Neural cell (in vitro differentiated cells): ENCODE results near the gene FRA10AC1. TPM values are rescaled to one million over a fixed set of nuclear protein-coding genes. Genes with fewer than 3 reads are reported as not detected.

Experiments
- H2AFZ ChIP-seq: fragments of 200-600, 300-800 bp; sonication (generic), shearing (Covaris generic); 2 replicates; pipeline ENCODE4 v1.6.0; 2014; ENCODE audit warnings: low read depth, mild to moderate bottlenecking, antibody characterized with exemption, low read length, moderate library complexity
- H3F3A ChIP-seq: fragments of 200-600 bp; shearing (Covaris generic); 2 replicates; pipeline ENCODE4 v1.6.1; 2016; ENCODE audit warnings: mild to moderate bottlenecking, moderate library complexity, mixed read lengths, antibody characterized with exemption, low read length; ENCODE audit not compliant: insufficient read depth, poor library complexity, severe bottlenecking
- H3K27ac ChIP-seq: fragments of 200-600, 300-800 bp; sonication (generic), shearing (Covaris generic); 2 replicates; pipeline ENCODE4 v1.5.1; 2014; ENCODE audit warnings: mild to moderate bottlenecking, low read length, moderate library complexity
- H3K27me3 ChIP-seq: fragments of 300-800, 200-600 bp; sonication (generic), shearing (Covaris generic); 2 replicates; pipeline ENCODE4 v1.6.0; 2014; ENCODE audit warnings: mild to moderate bottlenecking, low read depth, low read length, moderate library complexity; ENCODE audit not compliant: insufficient read depth
- H3K36me3 ChIP-seq: fragments of 300-800, 200-600 bp; sonication (generic), shearing (Covaris generic); 2 replicates; pipeline ENCODE4 v1.5.1; 2014; ENCODE audit warnings: mild to moderate bottlenecking, antibody characterized with exemption, low read length, moderate library complexity; ENCODE audit not compliant: insufficient read depth
- H3K4me2 ChIP-seq: fragments of 300-800, 200-600 bp; sonication (generic), shearing (Covaris generic); 2 replicates; pipeline ENCODE4 v1.6.0; 2014; ENCODE audit warnings: mild to moderate bottlenecking, low read length
- H3K4me3 ChIP-seq: fragments of 300-800, 200-600 bp; sonication (generic), shearing (Covaris generic); 2 replicates; pipeline ENCODE4 v1.5.1; 2014; ENCODE audit warnings: mild to moderate bottlenecking, low read length, moderate library complexity
- H3K79me2 ChIP-seq: fragments of 200-600 bp; shearing (Covaris generic); replicated peaks from 2 replicates; pipeline ENCODE4 v1.6.0; 2014; ENCODE audit warnings: mild to moderate bottlenecking, low read length, moderate library complexity; ENCODE audit not compliant: insufficient read depth
- H3K9ac ChIP-seq: fragments of 300-800, 200-600 bp; sonication (generic), shearing (Covaris generic); 2 replicates; pipeline ENCODE4 v1.6.1; 2016; ENCODE audit warnings: mild to moderate bottlenecking, low read length, mixed read lengths
- H3K9me2 ChIP-seq: fragments of 200-600 bp; shearing (Covaris generic); 2 replicates; pipeline ENCODE4 v1.6.1; 2016; ENCODE audit warnings: mild to moderate bottlenecking, low read length, mixed read lengths; ENCODE audit not compliant: insufficient read depth
- H3K9me3 ChIP-seq: fragments of 200-600, 300-800 bp; sonication (generic), shearing (Covaris generic); 2 replicates; pipeline ENCODE4 v1.6.1; 2016; ENCODE audit warnings: mild to moderate bottlenecking, mixed run types, low read length, moderate library complexity, mixed read lengths
- H4K20me1 ChIP-seq: fragments of 200-600 bp; shearing (Covaris generic); 2 replicates; pipeline ENCODE4 v1.6.1; 2016; ENCODE audit warnings: mild to moderate bottlenecking, mixed run types; ENCODE audit not compliant: insufficient read depth
- CTCF ChIP-seq: fragments of 450-650 bp; IDR thresholded peaks from 2 replicates; pipeline ENCODE4 v1.5.1; 2014; ENCODE audit warnings: antibody characterized with exemption, mild to moderate bottlenecking, moderate library complexity; ENCODE audit not compliant: poor library complexity, severe bottlenecking
- EP300 ChIP-seq: fragments of 450-650 bp; conservative IDR thresholded peaks from 2 replicates; pipeline ENCODE4 v1.6.1; 2014; ENCODE audit warnings: antibody characterized with exemption, mild to moderate bottlenecking, moderate library complexity; ENCODE audit not compliant: poor library complexity, severe bottlenecking
- EZH2 ChIP-seq: fragments of 200-600, 300-800 bp; shearing (Covaris generic), sonication (generic); IDR thresholded peaks from 2 replicates; pipeline ENCODE4 v1.6.1; 2014; ENCODE audit warnings: antibody characterized with exemption, low read length, borderline replicate concordance, mild to moderate bottlenecking; ENCODE audit not compliant: insufficient read depth, poor library complexity, severe bottlenecking
- MXI1 ChIP-seq: fragments of 450-650 bp; conservative IDR thresholded peaks from 2 replicates; pipeline ENCODE4 v1.6.1; 2014; ENCODE audit warnings: antibody characterized with exemption, mild to moderate bottlenecking; ENCODE audit not compliant: poor library complexity, severe bottlenecking
- POLR2AphosphoS5 ChIP-seq: IDR thresholded peaks from 2 replicates; pipeline ENCODE4 v1.6.1; 2012
- RAD21 ChIP-seq: fragments of 450-650 bp; conservative IDR thresholded peaks from 2 replicates; pipeline ENCODE4 v1.6.1; 2014; ENCODE audit warnings: antibody characterized with exemption, mild to moderate bottlenecking, moderate library complexity
- SMC3 ChIP-seq: fragments of 450-650 bp; conservative IDR thresholded peaks from 2 replicates; pipeline ENCODE4 v1.6.1; 2014; ENCODE audit warnings: antibody characterized with exemption, mild to moderate bottlenecking, moderate library complexity; ENCODE audit not compliant: poor library complexity
- TAF1 ChIP-seq: IDR thresholded peaks from 2 replicates; pipeline ENCODE4 v1.6.1; 2012; ENCODE audit warnings: low read depth
- polyA plus RNA-seq: library from polyadenylated mRNA; depleted of rRNA; stranded (reverse); fragments of >200 nt; gene quantifications from 2 replicates; pipeline ENCODE4 v1.2.3, GENCODE V29; 2014
- TF ChIP-seq, protein P1 (sequence below): IDR thresholded peaks from 2 replicates; pipeline ENCODE4 v1.6.1; 2012; ENCODE audit warnings: borderline replicate concordance

The FRA10AC1 gene
- polyA plus RNA-seq, 1 donor from 2014 or later, result 22.8 TPM

- no peak overlapping the region for H3K27ac ChIP-seq
- H3K9ac ChIP-seq, result no peak overlapping the region
- no peak overlapping the region for H2AFZ ChIP-seq
- H4K20me1 ChIP-seq, result no peaks in the 10 kb centered on the region
- H3K4me3 ChIP-seq, result no peak overlapping the region
- H3K9me2 ChIP-seq, result no peaks in the 10 kb centered on the region
- no peak for TF ChIP-seq EZH2
- H3K27me3 ChIP-seq, result no peaks in the 10 kb centered on the region
- H3K36me3 ChIP-seq, result no peaks in the 10 kb centered on the region
- H3K4me2 ChIP-seq, result no peak overlapping the region
- no peaks in the 10 kb centered on the region for H3K9me3 ChIP-seq
- no peaks in the 10 kb centered on the region for H3F3A ChIP-seq
- H3K79me2 ChIP-seq, result no peaks in the 10 kb centered on the region
Measured at GRCh38 chr10:93723153-93723552, 20.8 kb upstream of the FRA10AC1 start.

DNA sequence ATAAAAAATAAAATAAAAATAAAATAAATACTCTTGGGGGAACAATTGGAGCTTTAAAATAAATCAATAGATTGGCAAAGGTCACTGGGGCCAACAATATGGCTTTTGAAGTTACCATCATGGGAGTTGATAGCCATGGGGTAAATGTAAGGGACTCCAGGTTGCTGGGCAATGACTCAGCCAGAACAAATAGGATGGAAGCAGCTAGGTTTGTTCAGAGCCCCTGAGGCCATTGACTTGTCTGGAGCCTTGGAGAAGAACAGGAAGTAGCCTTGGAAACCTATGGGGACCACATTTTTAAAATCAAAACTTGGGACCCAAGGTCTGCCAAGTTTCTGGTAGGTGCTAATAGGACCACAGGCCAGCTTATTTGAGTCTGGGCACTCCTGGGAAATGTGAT lies 20.2 kb upstream of the FRA10AC1 start:
- H3K9me2 ChIP-seq, result no peaks in the 10 kb centered on the region
- H3K9ac ChIP-seq, result no peak overlapping the region
- H4K20me1 ChIP-seq, result no peaks in the 10 kb centered on the region
- no peaks in the 10 kb centered on the region for H3K9me3 ChIP-seq
- no peak overlapping the region for H3K27ac ChIP-seq
- TF ChIP-seq MXI1, result no peak
- no peak for TF ChIP-seq EP300
- no peak for TF ChIP-seq CTCF
- TF ChIP-seq TAF1, result no peak
- TF ChIP-seq, protein P1, sequence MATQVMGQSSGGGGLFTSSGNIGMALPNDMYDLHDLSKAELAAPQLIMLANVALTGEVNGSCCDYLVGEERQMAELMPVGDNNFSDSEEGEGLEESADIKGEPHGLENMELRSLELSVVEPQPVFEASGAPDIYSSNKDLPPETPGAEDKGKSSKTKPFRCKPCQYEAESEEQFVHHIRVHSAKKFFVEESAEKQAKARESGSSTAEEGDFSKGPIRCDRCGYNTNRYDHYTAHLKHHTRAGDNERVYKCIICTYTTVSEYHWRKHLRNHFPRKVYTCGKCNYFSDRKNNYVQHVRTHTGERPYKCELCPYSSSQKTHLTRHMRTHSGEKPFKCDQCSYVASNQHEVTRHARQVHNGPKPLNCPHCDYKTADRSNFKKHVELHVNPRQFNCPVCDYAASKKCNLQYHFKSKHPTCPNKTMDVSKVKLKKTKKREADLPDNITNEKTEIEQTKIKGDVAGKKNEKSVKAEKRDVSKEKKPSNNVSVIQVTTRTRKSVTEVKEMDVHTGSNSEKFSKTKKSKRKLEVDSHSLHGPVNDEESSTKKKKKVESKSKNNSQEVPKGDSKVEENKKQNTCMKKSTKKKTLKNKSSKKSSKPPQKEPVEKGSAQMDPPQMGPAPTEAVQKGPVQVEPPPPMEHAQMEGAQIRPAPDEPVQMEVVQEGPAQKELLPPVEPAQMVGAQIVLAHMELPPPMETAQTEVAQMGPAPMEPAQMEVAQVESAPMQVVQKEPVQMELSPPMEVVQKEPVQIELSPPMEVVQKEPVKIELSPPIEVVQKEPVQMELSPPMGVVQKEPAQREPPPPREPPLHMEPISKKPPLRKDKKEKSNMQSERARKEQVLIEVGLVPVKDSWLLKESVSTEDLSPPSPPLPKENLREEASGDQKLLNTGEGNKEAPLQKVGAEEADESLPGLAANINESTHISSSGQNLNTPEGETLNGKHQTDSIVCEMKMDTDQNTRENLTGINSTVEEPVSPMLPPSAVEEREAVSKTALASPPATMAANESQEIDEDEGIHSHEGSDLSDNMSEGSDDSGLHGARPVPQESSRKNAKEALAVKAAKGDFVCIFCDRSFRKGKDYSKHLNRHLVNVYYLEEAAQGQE, result no peak
- TF ChIP-seq RAD21, result no peak
- TF ChIP-seq POLR2AphosphoS5, result no peak
- no peak for TF ChIP-seq SMC3
- no peak for TF ChIP-seq EZH2
- H3K27me3 ChIP-seq, result no peaks in the 10 kb centered on the region
- H2AFZ ChIP-seq, result no peak overlapping the region
- no peak overlapping the region for H3K4me3 ChIP-seq
- H3K79me2 ChIP-seq, result no peaks in the 10 kb centered on the region
- H3F3A ChIP-seq, result no peaks in the 10 kb centered on the region
- H3K4me2 ChIP-seq, result no peak overlapping the region
- no peaks in the 10 kb centered on the region for H3K36me3 ChIP-seq

GRCh38 chr10:93719901-93720300 lies 17.5 kb upstream of the FRA10AC1 start:
- no peaks in the 10 kb centered on the region for H4K20me1 ChIP-seq
- no peak overlapping the region for H3K27ac ChIP-seq
- H3K4me2 ChIP-seq, result no peak overlapping the region
- H2AFZ ChIP-seq, result no peak overlapping the region
- no peaks in the 10 kb centered on the region for H3K79me2 ChIP-seq
- H3K27me3 ChIP-seq, result no peaks in the 10 kb centered on the region
- H3K9ac ChIP-seq, result no peak overlapping the region
- H3F3A ChIP-seq, result no peaks in the 10 kb centered on the region
- H3K4me3 ChIP-seq, result no peak overlapping the region
- H3K9me3 ChIP-seq, result no peaks in the 10 kb centered on the region
- no peaks in the 10 kb centered on the region for H3K36me3 ChIP-seq
- H3K9me2 ChIP-seq, result no peaks in the 10 kb centered on the region
- no peak for TF ChIP-seq RAD21
- no peak for TF ChIP-seq MXI1
- no peak for TF ChIP-seq CTCF
- no peak for TF ChIP-seq SMC3
